Measurements from ENCODE around the gene SLCO3A1.

Gene SLCO3A1

DNA sequence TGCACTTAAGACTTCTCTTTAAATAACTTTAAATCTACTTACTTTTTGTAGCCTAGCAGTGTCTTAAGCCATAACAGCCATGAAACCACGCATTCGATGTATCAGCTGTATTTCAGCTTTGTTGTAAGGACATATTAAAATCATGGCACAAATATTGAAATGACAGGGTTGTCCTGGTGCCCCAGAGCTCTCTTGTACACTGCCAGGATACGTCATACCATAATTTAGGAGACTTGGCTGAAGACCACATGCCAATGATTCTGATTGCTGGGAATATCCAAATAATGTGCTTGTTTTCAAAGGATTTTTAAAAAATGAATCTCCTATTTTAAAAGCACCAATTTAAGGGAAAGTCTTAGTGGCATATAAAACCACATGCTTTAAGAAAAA, 265.4 kb downstream of the SLCO3A1 start:
- Histone ChIP-seq H3K36me3 (ENCODE audit: insufficient read depth, low read length) (no peaks in the 10 kb centered on the region), H3K4me3 (ENCODE audit: low read length) (no peak overlapping the region), H3K9me3 (replicated peaks; ENCODE audit: low read length) (no peaks in the 10 kb centered on the region)

DNA sequence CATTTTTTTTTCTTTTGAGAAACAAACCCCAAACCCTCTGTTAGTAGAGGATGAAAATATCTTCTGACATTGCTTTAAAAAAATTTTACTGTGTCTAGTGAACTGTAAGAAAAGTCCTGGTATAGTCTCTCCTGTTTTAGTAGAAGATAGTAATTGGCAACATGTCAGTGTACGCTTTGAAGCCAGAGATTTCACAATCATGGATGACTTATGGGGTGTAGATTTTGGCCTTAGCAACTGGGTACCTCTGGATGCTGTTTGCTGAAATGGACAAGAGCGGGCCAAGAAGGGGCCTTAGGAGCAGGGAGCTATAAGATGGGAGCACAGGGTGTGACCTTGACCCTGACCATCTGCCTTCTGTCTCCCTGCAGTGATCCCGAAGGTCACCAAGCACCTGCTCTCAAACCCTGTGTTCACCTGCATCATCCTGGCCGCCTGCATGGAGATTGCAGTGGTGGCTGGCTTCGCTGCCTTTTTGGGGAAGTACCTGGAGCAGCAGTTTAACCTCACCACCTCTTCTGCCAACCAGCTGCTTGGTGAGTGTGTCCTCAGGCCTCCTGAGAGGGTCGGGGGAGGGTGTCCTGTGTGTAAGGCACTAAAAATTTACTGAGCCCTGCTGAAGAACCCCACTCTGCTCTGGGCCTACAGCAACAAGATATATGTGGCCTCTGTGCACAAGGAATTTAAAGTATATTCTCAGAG, 266.7 kb downstream of the SLCO3A1 start:
- H3K4me1 ChIP-seq (ENCODE audit: control insufficient read depth, insufficient read depth, low read length) = peaks cover 3% of the 10 kb centered on the region
- no peaks in the 10 kb centered on the region for H3K27me3 ChIP-seq (ENCODE audit: control insufficient read depth, insufficient read depth, low read length)
- H3K9me3 ChIP-seq (replicated peaks; ENCODE audit: low read length) = no peaks in the 10 kb centered on the region
- H3K36me3 ChIP-seq (ENCODE audit: insufficient read depth, low read length) = no peaks in the 10 kb centered on the region
- no peak overlapping the region for H3K4me2 ChIP-seq (ENCODE audit: low read length)
- H3K4me3 ChIP-seq (ENCODE audit: low read length) = no peak overlapping the region
- no peak overlapping the region for H3K9ac ChIP-seq (ENCODE audit: low read depth, low read length)

More for the DNA sequence above, 265.4 kb downstream of the SLCO3A1 start:
- Histone ChIP-seq H3K4me1 (ENCODE audit: control insufficient read depth, insufficient read depth, low read length) (peaks cover 3% of the 10 kb centered on the region), H3K27me3 (ENCODE audit: control insufficient read depth, insufficient read depth, low read length) (no peaks in the 10 kb centered on the region), H3K9ac (ENCODE audit: low read depth, low read length) (no peak overlapping the region), H3K4me2 (ENCODE audit: low read length) (no peak overlapping the region)

- H3K27me3 ChIP-seq (ENCODE audit: control insufficient read depth, insufficient read depth, low read length) = no peaks in the 10 kb centered on the region
- H3K9me3 ChIP-seq (replicated peaks; ENCODE audit: low read length) = no peaks in the 10 kb centered on the region
- H3K4me3 ChIP-seq (ENCODE audit: low read length) = no peak overlapping the region
- H3K9ac ChIP-seq (ENCODE audit: low read depth, low read length) = no peak overlapping the region
- no peak overlapping the region for H3K4me2 ChIP-seq (ENCODE audit: low read length)
- peaks cover 3% of the 10 kb centered on the region for H3K4me1 ChIP-seq (ENCODE audit: control insufficient read depth, insufficient read depth, low read length)
- H3K36me3 ChIP-seq (ENCODE audit: insufficient read depth, low read length) = no peaks in the 10 kb centered on the region
These were observed 267.5 kb downstream of the SLCO3A1 start for GRCh38 chr15:92121047-92121446.

- Histone ChIP-seq H3K4me2 (ENCODE audit: low read length) (no peak overlapping the region), H3K36me3 (ENCODE audit: insufficient read depth, low read length) (no peaks in the 10 kb centered on the region), H3K4me3 (ENCODE audit: low read length) (no peak overlapping the region), H3K27me3 (ENCODE audit: control insufficient read depth, insufficient read depth, low read length) (no peaks in the 10 kb centered on the region), H3K4me1 (ENCODE audit: control insufficient read depth, insufficient read depth, low read length) (peaks cover under 1% of the 10 kb centered on the region), H3K9me3 (replicated peaks; ENCODE audit: low read length) (no peaks in the 10 kb centered on the region), H3K9ac (ENCODE audit: low read depth, low read length) (no peak overlapping the region)
These were observed 268.8 kb downstream of the SLCO3A1 start for GRCh38 chr15:92122259-92122658.

DNA sequence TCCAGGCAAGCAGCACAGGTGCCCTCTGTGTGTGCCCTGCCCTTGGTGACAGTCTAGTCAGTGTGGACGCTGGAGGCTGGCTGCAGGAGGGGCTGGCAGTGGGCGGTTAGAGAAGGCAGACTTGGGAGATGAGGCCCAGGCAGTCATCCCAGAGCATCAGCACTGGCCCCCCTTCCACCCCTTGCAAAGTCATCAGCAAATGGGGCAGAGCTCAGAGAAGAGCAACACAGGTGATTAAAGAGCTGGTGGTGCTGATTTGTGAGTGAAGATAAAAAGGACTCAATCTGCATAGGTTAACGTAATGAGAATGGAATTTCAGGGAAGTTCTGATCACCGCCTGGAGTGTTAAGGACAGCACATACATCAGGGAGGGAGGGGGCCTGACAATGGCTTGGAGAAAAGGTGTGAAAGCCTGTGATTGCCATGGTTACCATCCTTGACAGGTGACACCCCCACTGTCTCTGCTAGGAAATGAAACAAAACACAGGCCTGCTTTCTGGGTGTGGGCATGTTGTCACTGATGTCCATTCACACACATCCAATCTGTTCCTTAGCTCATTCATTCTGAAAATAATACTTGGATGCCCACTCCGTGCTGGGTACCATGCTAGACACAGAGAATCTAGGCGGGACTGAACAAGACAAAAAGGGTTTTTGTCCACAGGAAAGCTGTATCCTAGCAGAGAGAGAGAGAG, 270.6 kb downstream of the SLCO3A1 start:
- Histone ChIP-seq H3K27me3 (ENCODE audit: control insufficient read depth, insufficient read depth, low read length) (no peaks in the 10 kb centered on the region), H3K9me3 (replicated peaks; ENCODE audit: low read length) (no peaks in the 10 kb centered on the region), H3K4me1 (ENCODE audit: control insufficient read depth, insufficient read depth, low read length) (no peaks in the 10 kb centered on the region), H3K4me2 (ENCODE audit: low read length) (no peak overlapping the region), H3K4me3 (ENCODE audit: low read length) (no peak overlapping the region), H3K9ac (ENCODE audit: low read depth, low read length) (no peak overlapping the region), H3K36me3 (ENCODE audit: insufficient read depth, low read length) (no peaks in the 10 kb centered on the region)

GRCh38 chr15:92124657-92125010, 271.1 kb downstream of the SLCO3A1 start:
- no peaks in the 10 kb centered on the region for H3K9me3 ChIP-seq (replicated peaks; ENCODE audit: low read length)
- H3K9ac ChIP-seq (ENCODE audit: low read depth, low read length) = no peak overlapping the region
- H3K36me3 ChIP-seq (ENCODE audit: insufficient read depth, low read length) = no peaks in the 10 kb centered on the region
- no peaks in the 10 kb centered on the region for H3K4me1 ChIP-seq (ENCODE audit: control insufficient read depth, insufficient read depth, low read length)
- H3K4me2 ChIP-seq (ENCODE audit: low read length) = no peak overlapping the region
- no peak overlapping the region for H3K4me3 ChIP-seq (ENCODE audit: low read length)
- H3K27me3 ChIP-seq (ENCODE audit: control insufficient read depth, insufficient read depth, low read length) = no peaks in the 10 kb centered on the region

GRCh38 chr15:92128788-92129187, 275.3 kb downstream of the SLCO3A1 start:
- Histone ChIP-seq H3K9ac (ENCODE audit: low read depth, low read length) (no peak overlapping the region), H3K9me3 (replicated peaks; ENCODE audit: low read length) (no peaks in the 10 kb centered on the region), H3K4me1 (ENCODE audit: control insufficient read depth, insufficient read depth, low read length) (no peaks in the 10 kb centered on the region), H3K4me3 (ENCODE audit: low read length) (no peak overlapping the region), H3K36me3 (ENCODE audit: insufficient read depth, low read length) (no peaks in the 10 kb centered on the region), H3K27me3 (ENCODE audit: control insufficient read depth, insufficient read depth, low read length) (no peaks in the 10 kb centered on the region), H3K4me2 (ENCODE audit: low read length) (no peak overlapping the region)

DNA sequence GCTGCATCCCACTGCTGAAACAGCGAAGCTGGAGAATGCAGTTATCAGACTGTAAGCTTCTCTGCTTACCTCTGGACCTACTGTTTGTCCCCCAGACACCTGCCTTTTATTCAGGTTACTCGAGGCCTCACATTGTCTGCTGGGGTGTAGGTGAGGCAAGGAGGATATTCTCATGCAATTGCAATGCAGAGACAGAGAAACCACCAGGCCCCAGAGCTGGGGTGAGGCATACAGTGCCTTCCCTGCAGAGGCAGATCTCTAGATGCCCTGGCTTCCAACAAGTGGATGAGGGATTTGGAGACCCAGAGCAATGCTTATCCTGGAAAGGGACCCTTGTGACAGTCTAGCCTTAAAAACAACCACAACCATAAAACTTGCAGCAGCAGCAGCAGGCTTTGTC, 276.7 kb downstream of the SLCO3A1 start:
- Histone ChIP-seq H3K9me3 (replicated peaks; ENCODE audit: low read length) (no peaks in the 10 kb centered on the region), H3K9ac (ENCODE audit: low read depth, low read length) (no peak overlapping the region), H3K4me1 (ENCODE audit: control insufficient read depth, insufficient read depth, low read length) (no peaks in the 10 kb centered on the region), H3K4me3 (ENCODE audit: low read length) (no peak overlapping the region), H3K36me3 (ENCODE audit: insufficient read depth, low read length) (no peaks in the 10 kb centered on the region), H3K27me3 (ENCODE audit: control insufficient read depth, insufficient read depth, low read length) (no peaks in the 10 kb centered on the region), H3K4me2 (ENCODE audit: low read length) (no peak overlapping the region)

DNA sequence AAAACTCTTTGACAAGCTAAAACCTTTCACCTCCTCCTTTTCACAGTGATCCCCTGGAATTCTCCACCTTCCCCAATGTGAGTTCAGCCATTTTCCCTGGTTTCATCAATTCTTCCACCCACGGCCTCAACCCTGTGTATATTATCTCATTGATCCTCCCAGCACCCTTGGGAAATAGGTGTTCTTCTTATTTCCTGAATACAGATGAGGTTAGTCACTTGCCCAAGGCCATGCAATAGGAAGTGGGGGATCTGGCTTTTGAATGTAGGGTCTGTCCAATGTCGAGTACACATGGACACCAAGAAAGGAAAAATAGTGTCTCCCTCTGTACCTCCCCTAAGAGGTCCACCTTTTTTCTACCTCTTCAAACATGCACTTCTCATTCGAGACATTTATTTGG, 277.4 kb downstream of the SLCO3A1 start:
- H3K4me2 ChIP-seq (ENCODE audit: low read length) = no peak overlapping the region
- H3K9me3 ChIP-seq (replicated peaks; ENCODE audit: low read length) = no peaks in the 10 kb centered on the region
- no peaks in the 10 kb centered on the region for H3K36me3 ChIP-seq (ENCODE audit: insufficient read depth, low read length)
- no peaks in the 10 kb centered on the region for H3K4me1 ChIP-seq (ENCODE audit: control insufficient read depth, insufficient read depth, low read length)
- H3K4me3 ChIP-seq (ENCODE audit: low read length) = no peak overlapping the region
- H3K27me3 ChIP-seq (ENCODE audit: control insufficient read depth, insufficient read depth, low read length) = no peaks in the 10 kb centered on the region
- no peak overlapping the region for H3K9ac ChIP-seq (ENCODE audit: low read depth, low read length)

GRCh38 chr15:92132982-92133755, 279.7 kb downstream of the SLCO3A1 start:
- no peaks in the 10 kb centered on the region for H3K36me3 ChIP-seq (ENCODE audit: insufficient read depth, low read length)
- H3K4me1 ChIP-seq (ENCODE audit: control insufficient read depth, insufficient read depth, low read length) = no peaks in the 10 kb centered on the region

GRCh38 chr15:92140796-92141195, 287.3 kb downstream of the SLCO3A1 start:
- Histone ChIP-seq H3K4me3 (ENCODE audit: low read length) (no peak overlapping the region), H3K9me3 (replicated peaks; ENCODE audit: low read length) (no peaks in the 10 kb centered on the region), H3K4me2 (ENCODE audit: low read length) (no peak overlapping the region), H3K4me1 (ENCODE audit: control insufficient read depth, insufficient read depth, low read length) (no peaks in the 10 kb centered on the region), H3K9ac (ENCODE audit: low read depth, low read length) (no peak overlapping the region), H3K27me3 (ENCODE audit: control insufficient read depth, insufficient read depth, low read length) (no peaks in the 10 kb centered on the region), H3K36me3 (ENCODE audit: insufficient read depth, low read length) (no peaks in the 10 kb centered on the region)

More at GRCh38 chr15:92132982-92133755, 279.7 kb downstream of the SLCO3A1 start:
- no peaks in the 10 kb centered on the region for H3K9me3 ChIP-seq (replicated peaks; ENCODE audit: low read length)
- no peak overlapping the region for H3K9ac ChIP-seq (ENCODE audit: low read depth, low read length)
- no peaks in the 10 kb centered on the region for H3K27me3 ChIP-seq (ENCODE audit: control insufficient read depth, insufficient read depth, low read length)
- no peak overlapping the region for H3K4me2 ChIP-seq (ENCODE audit: low read length)
- no peak overlapping the region for H3K4me3 ChIP-seq (ENCODE audit: low read length)
